Ishikawa (cell line): ENCODE measurements around the gene TET1.

Source experiments
- CEBPB ChIP-seq: IDR thresholded peaks from 2 replicates; pipeline ENCODE4 v1.6.1; 2012
- EP300 ChIP-seq: IDR thresholded peaks from 2 replicates; pipeline ENCODE4 v1.6.1; 2012; ENCODE audit warnings: borderline replicate concordance
- MAX ChIP-seq: IDR thresholded peaks from 2 replicates; pipeline ENCODE4 v1.6.1; 2012

- TF ChIP-seq EP300 (no peak), CEBPB (no peak), MAX (no peak)
Observed at GRCh38 chr10:68537796-68538195, 22.3 kb upstream of the TET1 start.
